PC-3 (cell line): Measurements from ENCODE around the gene KCTD16.

Experiments
- CTCF ChIP-seq: fragments of 300-600 bp; sonication (generic); conservative IDR thresholded peaks from 2 replicates; pipeline ENCODE4 v1.5.1; 2017; ENCODE audit warnings: antibody characterized with exemption, low read depth, mild to moderate bottlenecking, low read length
- EZH2 ChIP-seq: fragments of 300-600 bp; sonication (generic); IDR thresholded peaks from one replicate; pipeline ENCODE4 v1.6.1; 2017; ENCODE audit warnings: antibody characterized with exemption, mild to moderate bottlenecking, low read length; ENCODE audit not compliant: unreplicated experiment
- EZH2phosphoT487 ChIP-seq: fragments of 300-600 bp; sonication (generic); IDR thresholded peaks from 2 replicates; pipeline ENCODE4 v1.6.1; 2018; ENCODE audit warnings: mild to moderate bottlenecking, antibody characterized with exemption, low read length, borderline replicate concordance

GRCh38 chr5:144332265-144332664, 161.6 kb downstream of the KCTD16 start:
- TF ChIP-seq CTCF (no peak; the same call in 1 of the 2 replicates), EZH2phosphoT487 (no peak), EZH2 (no peak)
